SK-N-SH (cell line): ENCODE data around the gene F2RL1.

Experiments
- NRF1 ChIP-seq: IDR thresholded peaks from 2 replicates; pipeline ENCODE4 v1.6.1; 2012; ENCODE audit warnings: low read depth, mild to moderate bottlenecking, low read length
- PBX3 ChIP-seq: IDR thresholded peaks from 2 replicates; pipeline ENCODE4; 2012
- POLR2AphosphoS5 ChIP-seq: IDR thresholded peaks from 2 replicates; pipeline ENCODE4 v1.6.1; 2012; ENCODE audit warnings: low read depth, low read length
- TAF1 ChIP-seq: IDR thresholded peaks from 2 replicates; pipeline ENCODE4 v1.6.1; 2012; ENCODE audit warnings: low read depth, mild to moderate bottlenecking, low read length, moderate library complexity, borderline replicate concordance
- TCF12 ChIP-seq: IDR thresholded peaks from 2 replicates; pipeline ENCODE4 v1.4.0; 2012
- TF ChIP-seq, protein P1 (sequence below): fragments of 150-350 bp; IDR thresholded peaks from 2 replicates; pipeline ENCODE4 v1.6.1; 2016; ENCODE audit warnings: mild to moderate bottlenecking, low read depth, low read length
- TF ChIP-seq, protein P2 (sequence below): IDR thresholded peaks from 2 replicates; pipeline ENCODE4 v1.6.1; 2012; ENCODE audit warnings: mild to moderate bottlenecking, low read depth, low read length, moderate library complexity
- TF ChIP-seq, protein P3 (sequence below): fragments of 200-600 bp; sonication (generic); IDR thresholded peaks from 2 replicates; pipeline ENCODE4 v1.6.1; 2017; ENCODE audit warnings: antibody characterized with exemption, mild to moderate bottlenecking, moderate library complexity
- TF ChIP-seq, protein P4 (sequence below): IDR thresholded peaks from 2 replicates; pipeline ENCODE4 v1.4.0; 2012; ENCODE audit warnings: low read depth

- no peak for TF ChIP-seq POLR2AphosphoS5
- TF ChIP-seq, protein P1, sequence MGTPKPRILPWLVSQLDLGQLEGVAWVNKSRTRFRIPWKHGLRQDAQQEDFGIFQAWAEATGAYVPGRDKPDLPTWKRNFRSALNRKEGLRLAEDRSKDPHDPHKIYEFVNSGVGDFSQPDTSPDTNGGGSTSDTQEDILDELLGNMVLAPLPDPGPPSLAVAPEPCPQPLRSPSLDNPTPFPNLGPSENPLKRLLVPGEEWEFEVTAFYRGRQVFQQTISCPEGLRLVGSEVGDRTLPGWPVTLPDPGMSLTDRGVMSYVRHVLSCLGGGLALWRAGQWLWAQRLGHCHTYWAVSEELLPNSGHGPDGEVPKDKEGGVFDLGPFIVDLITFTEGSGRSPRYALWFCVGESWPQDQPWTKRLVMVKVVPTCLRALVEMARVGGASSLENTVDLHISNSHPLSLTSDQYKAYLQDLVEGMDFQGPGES = no peak
- TF ChIP-seq, protein P2, sequence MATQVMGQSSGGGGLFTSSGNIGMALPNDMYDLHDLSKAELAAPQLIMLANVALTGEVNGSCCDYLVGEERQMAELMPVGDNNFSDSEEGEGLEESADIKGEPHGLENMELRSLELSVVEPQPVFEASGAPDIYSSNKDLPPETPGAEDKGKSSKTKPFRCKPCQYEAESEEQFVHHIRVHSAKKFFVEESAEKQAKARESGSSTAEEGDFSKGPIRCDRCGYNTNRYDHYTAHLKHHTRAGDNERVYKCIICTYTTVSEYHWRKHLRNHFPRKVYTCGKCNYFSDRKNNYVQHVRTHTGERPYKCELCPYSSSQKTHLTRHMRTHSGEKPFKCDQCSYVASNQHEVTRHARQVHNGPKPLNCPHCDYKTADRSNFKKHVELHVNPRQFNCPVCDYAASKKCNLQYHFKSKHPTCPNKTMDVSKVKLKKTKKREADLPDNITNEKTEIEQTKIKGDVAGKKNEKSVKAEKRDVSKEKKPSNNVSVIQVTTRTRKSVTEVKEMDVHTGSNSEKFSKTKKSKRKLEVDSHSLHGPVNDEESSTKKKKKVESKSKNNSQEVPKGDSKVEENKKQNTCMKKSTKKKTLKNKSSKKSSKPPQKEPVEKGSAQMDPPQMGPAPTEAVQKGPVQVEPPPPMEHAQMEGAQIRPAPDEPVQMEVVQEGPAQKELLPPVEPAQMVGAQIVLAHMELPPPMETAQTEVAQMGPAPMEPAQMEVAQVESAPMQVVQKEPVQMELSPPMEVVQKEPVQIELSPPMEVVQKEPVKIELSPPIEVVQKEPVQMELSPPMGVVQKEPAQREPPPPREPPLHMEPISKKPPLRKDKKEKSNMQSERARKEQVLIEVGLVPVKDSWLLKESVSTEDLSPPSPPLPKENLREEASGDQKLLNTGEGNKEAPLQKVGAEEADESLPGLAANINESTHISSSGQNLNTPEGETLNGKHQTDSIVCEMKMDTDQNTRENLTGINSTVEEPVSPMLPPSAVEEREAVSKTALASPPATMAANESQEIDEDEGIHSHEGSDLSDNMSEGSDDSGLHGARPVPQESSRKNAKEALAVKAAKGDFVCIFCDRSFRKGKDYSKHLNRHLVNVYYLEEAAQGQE = no peak
- TF ChIP-seq, protein P3, sequence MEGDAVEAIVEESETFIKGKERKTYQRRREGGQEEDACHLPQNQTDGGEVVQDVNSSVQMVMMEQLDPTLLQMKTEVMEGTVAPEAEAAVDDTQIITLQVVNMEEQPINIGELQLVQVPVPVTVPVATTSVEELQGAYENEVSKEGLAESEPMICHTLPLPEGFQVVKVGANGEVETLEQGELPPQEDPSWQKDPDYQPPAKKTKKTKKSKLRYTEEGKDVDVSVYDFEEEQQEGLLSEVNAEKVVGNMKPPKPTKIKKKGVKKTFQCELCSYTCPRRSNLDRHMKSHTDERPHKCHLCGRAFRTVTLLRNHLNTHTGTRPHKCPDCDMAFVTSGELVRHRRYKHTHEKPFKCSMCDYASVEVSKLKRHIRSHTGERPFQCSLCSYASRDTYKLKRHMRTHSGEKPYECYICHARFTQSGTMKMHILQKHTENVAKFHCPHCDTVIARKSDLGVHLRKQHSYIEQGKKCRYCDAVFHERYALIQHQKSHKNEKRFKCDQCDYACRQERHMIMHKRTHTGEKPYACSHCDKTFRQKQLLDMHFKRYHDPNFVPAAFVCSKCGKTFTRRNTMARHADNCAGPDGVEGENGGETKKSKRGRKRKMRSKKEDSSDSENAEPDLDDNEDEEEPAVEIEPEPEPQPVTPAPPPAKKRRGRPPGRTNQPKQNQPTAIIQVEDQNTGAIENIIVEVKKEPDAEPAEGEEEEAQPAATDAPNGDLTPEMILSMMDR = no peak
- no peak for TF ChIP-seq NRF1
- TF ChIP-seq PBX3 = no peak
- TF ChIP-seq, protein P4, sequence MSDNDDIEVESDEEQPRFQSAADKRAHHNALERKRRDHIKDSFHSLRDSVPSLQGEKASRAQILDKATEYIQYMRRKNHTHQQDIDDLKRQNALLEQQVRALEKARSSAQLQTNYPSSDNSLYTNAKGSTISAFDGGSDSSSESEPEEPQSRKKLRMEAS = no peak
- no peak for TF ChIP-seq TAF1
- TF ChIP-seq TCF12 = peak; percentile 28
Measured at GRCh38 chr5:76838481-76839261, 19.8 kb downstream of the F2RL1 start.
